Smooth muscle cell of the brain vasculature (primary cell): Measurements from ENCODE around the gene STEAP2.

Experiments used
- DNase-seq: peaks from one replicate; pipeline ENCODE4 v3.0.0-alpha.2; 2012; ENCODE audit warnings: low read depth, low spot score

STEAP2 gene

DNA sequence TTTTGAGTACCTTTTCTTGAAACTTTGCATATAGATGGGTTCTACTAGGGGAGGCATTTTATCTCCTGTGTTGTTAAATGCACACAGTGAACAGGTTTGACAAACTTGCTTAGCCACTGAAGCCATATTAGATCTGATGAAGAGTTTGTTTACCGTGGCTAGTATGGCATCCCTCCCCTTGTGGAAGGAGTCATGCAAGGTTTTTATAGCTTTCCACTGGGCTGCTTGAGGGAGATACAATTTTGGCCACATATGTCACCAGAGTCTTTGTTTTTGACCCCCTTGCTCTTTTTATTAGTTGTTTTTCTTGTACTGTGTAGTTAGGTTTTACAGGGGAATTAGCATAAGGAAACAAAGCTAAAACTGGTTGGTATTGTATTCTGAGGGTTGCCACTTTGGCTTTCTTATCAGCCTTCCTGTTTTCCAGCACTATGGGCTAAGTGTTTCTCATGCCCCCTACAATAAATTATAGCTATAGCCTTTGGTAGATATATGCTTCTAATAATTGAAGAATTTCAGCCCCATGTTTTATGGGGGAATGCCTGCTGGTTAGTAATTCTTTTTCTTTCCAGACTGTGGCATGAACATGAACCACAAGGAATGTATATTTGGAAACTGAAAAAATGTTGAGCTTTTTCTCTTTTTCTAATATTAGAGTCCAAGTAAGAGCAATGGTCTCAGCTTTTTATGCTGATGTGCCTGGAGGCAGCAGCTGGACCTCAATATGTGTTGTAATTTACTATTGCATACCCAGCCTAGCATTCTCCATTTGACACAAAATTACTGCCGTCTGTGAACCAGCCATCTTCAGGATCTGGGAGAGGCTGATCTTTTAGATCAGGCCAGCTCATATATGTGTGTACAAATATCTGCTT lies 18.4 kb upstream of the STEAP2 start:
- no peak for DNase-seq

DNA sequence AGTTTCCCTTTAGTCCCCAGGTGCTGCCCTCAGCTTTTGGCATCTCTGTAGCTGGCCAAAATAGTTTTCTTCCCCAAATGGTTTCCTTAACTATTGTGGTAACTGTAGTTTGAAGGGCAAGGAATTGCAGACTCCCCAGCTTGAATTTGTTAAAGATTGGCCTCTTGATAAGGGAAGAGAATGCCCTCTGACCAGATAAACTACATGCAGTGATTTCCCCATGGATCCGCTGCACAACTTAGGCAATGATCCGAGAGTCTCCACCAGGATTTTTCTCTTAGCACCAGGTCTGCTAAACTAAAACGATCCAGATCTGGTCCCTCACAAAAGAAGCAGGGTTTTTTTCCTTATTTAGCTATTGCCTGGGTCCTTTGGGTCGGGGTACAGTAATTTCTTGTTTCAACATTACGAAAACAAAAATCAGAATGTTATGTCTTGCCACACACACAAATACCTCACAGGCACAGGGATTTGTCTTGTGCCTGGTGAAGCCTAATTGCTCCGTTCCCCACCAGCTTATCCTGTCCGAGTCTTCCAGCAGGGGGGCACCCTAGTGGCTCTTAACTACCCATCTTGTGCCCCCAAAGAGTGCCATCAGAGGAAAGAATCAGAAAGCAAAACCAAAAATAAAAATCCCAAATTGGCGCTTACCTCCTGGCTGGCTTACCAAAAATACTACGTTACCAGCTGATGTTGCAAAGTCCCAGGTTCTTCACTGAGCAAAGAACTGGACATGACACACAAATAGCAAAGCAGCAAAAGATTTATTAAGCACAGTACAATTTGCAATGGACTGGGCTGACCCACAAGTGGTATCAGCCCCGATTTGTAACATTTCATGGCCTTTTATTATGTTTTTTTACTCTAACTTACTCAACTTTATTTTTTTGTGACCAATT lies 16.4 kb upstream of the STEAP2 start:
- no peak for DNase-seq

DNA sequence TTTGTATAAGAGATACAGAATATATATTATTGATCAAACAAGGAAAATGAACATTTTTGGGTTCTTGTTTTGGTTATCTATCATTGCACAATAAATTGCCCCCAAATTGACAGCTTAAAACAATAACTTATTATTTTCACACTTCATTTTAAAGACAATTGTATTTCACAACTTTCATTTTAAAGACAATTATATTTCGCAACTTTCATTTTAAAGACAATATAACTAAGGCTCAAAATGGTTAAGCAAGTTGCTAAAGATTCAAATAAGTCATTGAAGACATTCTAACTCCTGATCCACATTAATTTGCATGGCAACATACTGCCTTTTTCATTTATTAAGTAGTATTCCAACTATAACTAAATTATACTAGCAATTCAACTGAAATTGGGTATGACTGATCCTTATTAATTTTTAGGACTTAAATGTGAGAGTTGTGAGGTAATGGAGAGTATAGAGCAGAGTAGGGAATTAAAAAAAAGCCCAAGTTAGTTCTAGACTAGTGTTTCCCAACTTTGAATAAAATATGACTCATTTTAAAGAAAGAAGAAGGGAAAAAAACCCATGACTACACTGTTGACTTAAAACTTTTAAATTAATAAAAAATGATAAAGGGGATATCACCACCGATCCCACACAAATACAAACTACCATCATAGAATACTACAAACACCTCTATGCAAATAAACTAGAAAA lies 9.9 kb upstream of the STEAP2 start:
- DNase-seq = no peak

- DNase-seq = no peak
Measured at GRCh38 chr7:90207956-90208355, 3.6 kb upstream of the STEAP2 start.

- DNase-seq = no peak
Measured at GRCh38 chr7:90209776-90210175, 1.8 kb upstream of the STEAP2 start.

DNA sequence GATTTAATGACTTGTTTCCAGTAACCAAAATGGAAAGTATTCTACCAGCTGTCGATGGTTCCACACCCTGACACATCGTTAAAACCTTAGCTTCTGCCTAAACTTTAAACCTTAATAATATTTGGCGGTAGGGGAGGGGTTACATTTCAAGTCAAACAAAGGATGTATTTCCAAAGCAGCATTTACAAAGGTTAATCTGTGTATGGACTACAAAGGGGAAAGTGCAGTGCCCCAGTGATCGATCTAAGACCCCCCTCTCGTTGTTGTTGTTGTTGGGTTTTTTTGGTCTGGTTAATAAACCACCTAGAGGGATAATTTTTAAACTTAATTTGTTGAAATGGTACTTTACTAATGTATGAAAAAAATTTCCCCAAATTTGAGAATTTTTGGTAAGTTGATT lies 1.1 kb upstream of the STEAP2 start:
- DNase-seq = no peak

GRCh38 chr7:90210981-90211380 lies 559 bp upstream of the STEAP2 start:
- no peak for DNase-seq

- no peak for DNase-seq
Measured at GRCh38 chr7:90212149-90212495, 582 bp downstream of the STEAP2 start.

- DNase-seq = no peak
Measured at GRCh38 chr7:90213521-90213920, 2.0 kb downstream of the STEAP2 start.

- no peak for DNase-seq
Measured at GRCh38 chr7:90216080-90216674, 4.6 kb downstream of the STEAP2 start.

DNA sequence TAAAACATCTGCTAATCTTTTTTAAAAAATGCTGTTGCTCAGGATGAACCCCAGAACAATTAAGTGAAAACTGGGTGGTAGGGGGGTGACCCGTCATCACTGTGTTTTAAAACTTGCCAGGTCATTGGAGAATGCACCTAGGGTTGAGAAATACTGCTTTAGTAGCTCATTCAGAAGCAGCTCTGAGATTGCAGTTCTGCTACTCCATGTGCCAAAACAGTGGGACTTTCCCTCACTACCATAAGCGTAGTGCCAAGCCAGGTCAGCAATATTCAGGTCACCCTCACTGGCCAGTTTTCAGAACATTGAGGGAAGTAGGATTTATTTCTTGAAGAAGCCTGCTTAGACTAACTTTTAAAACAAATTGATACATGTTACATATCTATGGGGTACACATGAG lies 5.2 kb downstream of the STEAP2 start:
- DNase-seq = no peak

- DNase-seq = no peak
Measured at GRCh38 chr7:90222390-90222789, 10.8 kb downstream of the STEAP2 start.

DNA sequence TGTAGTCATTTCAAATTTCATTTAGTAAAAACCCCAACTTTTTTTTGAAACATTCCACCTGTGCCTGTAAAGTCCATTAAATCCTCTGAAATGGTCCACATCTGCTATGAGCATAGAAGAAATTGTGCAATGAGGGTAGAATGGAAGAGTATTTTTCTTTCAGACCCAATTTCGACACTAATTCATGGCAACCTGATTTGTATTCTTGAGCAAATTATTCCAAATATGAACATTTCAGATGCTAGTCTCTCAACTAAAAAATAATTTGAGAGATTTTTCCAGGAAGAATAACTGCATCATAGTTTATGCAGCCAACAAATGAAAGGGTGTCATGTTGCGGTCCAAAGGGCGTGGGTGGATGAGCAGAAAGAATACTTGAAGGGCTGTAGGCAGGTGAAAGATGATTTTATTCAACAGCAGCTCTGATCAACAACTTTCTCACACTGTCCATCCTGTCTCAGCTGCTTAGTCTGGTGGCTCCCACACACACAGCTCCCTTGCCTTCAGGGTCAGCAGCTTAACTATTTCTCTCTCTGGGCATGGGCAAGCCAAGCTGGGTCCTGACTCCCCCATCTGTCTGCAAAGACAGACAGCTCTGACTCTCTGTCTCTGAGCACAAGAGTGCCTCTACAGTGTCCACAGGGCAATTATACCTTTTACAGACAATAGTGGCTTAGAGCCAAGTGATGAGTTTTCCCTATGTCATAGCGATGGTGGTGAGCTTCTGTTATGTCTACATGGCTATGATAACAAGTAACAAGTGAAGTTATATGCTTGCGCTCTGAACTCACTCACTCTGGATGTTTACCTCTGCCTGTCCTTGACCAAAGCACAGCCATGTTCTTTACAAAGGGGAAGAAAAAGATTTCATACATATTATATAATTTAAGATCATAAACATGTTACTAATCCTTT lies 11.5 kb downstream of the STEAP2 start:
- no peak for DNase-seq

DNA sequence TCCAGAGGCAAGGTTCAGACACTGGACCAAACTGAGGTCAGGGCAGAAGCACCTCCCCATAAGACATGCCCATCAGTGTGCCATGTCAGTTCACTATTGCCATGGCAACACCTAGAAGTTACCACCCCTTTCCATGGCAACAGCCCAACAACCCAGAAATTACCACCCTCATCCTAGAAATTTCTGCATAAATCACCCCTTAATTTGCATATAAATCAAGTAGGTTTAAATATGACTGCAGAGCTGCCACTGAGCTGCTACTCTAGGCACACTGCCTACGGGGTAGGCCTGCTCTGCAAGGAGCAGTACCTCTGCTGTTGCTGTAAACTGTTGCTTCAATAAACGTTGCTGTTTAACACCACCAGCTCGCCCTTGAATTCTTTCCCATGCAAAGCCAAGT lies 12.7 kb downstream of the STEAP2 start:
- DNase-seq = no peak

- no peak for DNase-seq
Measured at GRCh38 chr7:90225181-90225580, 13.6 kb downstream of the STEAP2 start.

DNA sequence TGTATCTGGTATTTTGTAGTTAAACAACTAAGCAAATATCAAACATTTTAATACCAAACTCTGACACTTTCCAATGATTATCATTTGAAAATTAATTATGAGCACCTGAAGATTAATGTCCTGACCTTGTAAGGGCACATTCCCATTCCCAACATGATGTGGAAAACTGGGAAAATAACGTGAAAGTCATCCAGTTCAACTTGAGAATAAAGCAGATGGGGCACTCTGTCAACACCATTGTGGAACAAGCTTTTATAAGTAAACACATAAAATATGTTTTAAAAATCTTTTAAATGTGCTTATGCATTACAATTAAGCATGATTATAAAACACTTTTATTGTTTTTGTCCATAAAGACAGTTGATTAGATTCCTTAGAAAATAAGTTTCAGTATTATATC lies 14.1 kb downstream of the STEAP2 start:
- no peak for DNase-seq

- DNase-seq = no peak
Measured at GRCh38 chr7:90227259-90227658, 15.7 kb downstream of the STEAP2 start.

DNA sequence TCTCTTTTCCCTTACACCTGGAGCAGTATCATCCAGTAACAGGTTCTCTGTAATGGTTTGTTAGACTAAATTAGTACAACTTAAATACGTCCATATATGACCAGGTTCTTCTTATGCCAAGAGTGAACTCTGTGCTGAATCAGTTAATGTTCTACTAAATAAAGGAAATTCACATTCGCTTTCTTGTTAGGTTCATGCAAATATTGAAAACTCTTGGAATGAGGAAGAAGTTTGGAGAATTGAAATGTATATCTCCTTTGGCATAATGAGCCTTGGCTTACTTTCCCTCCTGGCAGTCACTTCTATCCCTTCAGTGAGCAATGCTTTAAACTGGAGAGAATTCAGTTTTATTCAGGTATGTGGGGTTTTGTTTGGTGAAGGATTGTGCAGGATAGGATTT lies 18.1 kb downstream of the STEAP2 start:
- no peak for DNase-seq

DNA sequence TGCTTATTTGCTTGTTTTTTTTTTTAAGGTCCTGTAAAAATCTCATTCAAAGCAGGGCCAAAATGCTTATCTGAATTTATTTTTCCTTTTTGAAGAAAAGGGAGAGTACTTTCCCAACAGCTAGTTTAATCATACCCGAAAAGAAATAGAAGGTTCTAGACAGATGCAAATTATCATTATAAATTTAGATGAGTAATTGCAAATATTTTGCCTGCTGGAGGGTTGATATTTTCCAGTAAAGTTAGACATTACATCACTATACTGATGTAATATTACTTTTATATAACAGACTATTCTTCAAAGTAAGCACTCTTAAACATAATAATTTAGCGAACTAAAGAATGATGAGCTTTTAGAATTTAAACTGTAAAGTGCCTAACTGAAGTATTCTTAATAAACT lies 19.3 kb downstream of the STEAP2 start:
- no peak for DNase-seq

DNA sequence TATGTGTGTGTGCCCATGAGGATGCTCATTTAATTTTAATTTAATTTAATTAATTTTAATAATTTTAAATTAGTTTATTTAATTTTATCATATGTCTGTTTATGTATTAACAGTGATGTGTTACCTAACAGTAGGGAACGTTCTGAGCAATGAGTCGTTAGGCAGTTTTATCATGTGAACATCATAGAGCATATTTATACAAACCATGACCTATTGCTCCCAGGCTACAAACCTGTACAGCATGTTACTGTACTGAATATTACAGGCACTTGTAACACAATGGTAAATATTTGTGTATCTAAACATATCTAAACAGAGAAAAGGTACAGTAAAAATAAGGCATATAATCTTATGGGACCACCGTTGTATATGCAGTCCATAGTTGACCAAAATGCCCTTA lies 19.8 kb downstream of the STEAP2 start:
- DNase-seq = no peak

- DNase-seq = no peak
Measured at GRCh38 chr7:90232430-90232829, 20.9 kb downstream of the STEAP2 start.
